Renal pelvis (tissue), 4 donors: ENCODE results near the gene PRSS53. TPM values are rescaled to one million over a fixed set of nuclear protein-coding genes. Genes with fewer than 3 reads are reported as not detected.
"Not testable (repeated sequence)": the region's sequence is repeated elsewhere in the genome, so short reads cannot be mapped to it uniquely, and the experiment has no call there.

Experiments used
- DNase-seq: peaks from one replicate; pipeline ENCODE4 v3.0.0-alpha.2; 2013
- polyA plus RNA-seq, 3 donors: library from polyadenylated mRNA; unstranded; fragments of 120-200 nt; gene quantifications; one replicate each; pipeline ENCODE4 v1.2.1, GENCODE V29; 2013; ENCODE audit not compliant: insufficient read length in 3 of 3

The PRSS53 gene
- polyA plus RNA-seq, 3 donors = 1.0 to 2.0 (median 1.3) TPM

GRCh38 chr16:31118223-31119155 lies 29.7 kb upstream of the PRSS53 start:
- DNase-seq = no peak

- DNase-seq = peak; percentile 98
Measured at GRCh38 chr16:31117384-31118222, 28.9 kb upstream of the PRSS53 start, which contains the start of gene KAT8. Gene KAT8, plus strand, starts transcription at chr16:31117664. Its CDS starts 18 bp downstream, at chr16:31117682.

- DNase-seq = no peak
Measured at GRCh38 chr16:31114468-31114867, 25.7 kb upstream of the PRSS53 start.

GRCh38 chr16:31113121-31114120 lies 24.7 kb upstream of the PRSS53 start:
- no peak for DNase-seq

- DNase-seq = no peak
Measured at GRCh38 chr16:31112711-31113110, 24.0 kb upstream of the PRSS53 start.

- DNase-seq = no peak
Measured at GRCh38 chr16:31111881-31112466, 23.2 kb upstream of the PRSS53 start.

GRCh38 chr16:31110106-31111034 lies 21.6 kb upstream of the PRSS53 start:
- DNase-seq = no peak

GRCh38 chr16:31109622-31110021 lies 20.9 kb upstream of the PRSS53 start:
- DNase-seq = no peak

- DNase-seq = no peak
Measured at GRCh38 chr16:31108794-31109558, 20.2 kb upstream of the PRSS53 start.

GRCh38 chr16:31108035-31108793 lies 19.5 kb upstream of the PRSS53 start, which contains the start of gene BCKDK:
Gene BCKDK, plus strand, starts transcription at chr16:31108386. Its CDS starts 838 bp downstream, at chr16:31109224.
- peak; percentile 59 for DNase-seq

GRCh38 chr16:31107465-31107867 lies 18.7 kb upstream of the PRSS53 start:
- DNase-seq = no peak

GRCh38 chr16:31106509-31107464 lies 18.0 kb upstream of the PRSS53 start:
- DNase-seq = no peak

- DNase-seq = no peak
Measured at GRCh38 chr16:31105677-31106213, 17.0 kb upstream of the PRSS53 start.

GRCh38 chr16:31100876-31101641 lies 12.3 kb upstream of the PRSS53 start:
- DNase-seq = not testable (repeated sequence)

GRCh38 chr16:31099860-31100638 lies 11.3 kb upstream of the PRSS53 start:
- DNase-seq = no peak
